ENCODE measurements around the gene PALLD.
A peak's percentile ranks its signal among the peaks of the same experiment; 100 is the strongest.

Gene PALLD

GRCh38 chr4:168615294-168616065, 118.6 kb downstream of the PALLD start:
- H3K4me1 Mint-ChIP-seq (ENCODE audit: low read depth): no peaks in the 10 kb centered on the region
- DNase-seq: no peak
- H3K9me3 Mint-ChIP-seq: no peaks in the 10 kb centered on the region
- H3K27me3 Mint-ChIP-seq: peaks cover 10% of the 10 kb centered on the region
- no peak overlapping the region for H3K27ac Mint-ChIP-seq
- no peaks in the 10 kb centered on the region for H3K36me3 Mint-ChIP-seq (ENCODE audit: low read depth)
- no peak overlapping the region for H3K4me3 Mint-ChIP-seq

GRCh38 chr4:168618577-168619265, 121.9 kb downstream of the PALLD start:
- Mint-ChIP-seq H3K36me3 (ENCODE audit: low read depth) (no peaks in the 10 kb centered on the region), H3K27me3 (peaks cover 22% of the 10 kb centered on the region), H3K4me1 (ENCODE audit: low read depth) (no peaks in the 10 kb centered on the region), H3K27ac (no peak overlapping the region), H3K4me3 (no peak overlapping the region), H3K9me3 (no peaks in the 10 kb centered on the region)
- no peak for DNase-seq

DNA sequence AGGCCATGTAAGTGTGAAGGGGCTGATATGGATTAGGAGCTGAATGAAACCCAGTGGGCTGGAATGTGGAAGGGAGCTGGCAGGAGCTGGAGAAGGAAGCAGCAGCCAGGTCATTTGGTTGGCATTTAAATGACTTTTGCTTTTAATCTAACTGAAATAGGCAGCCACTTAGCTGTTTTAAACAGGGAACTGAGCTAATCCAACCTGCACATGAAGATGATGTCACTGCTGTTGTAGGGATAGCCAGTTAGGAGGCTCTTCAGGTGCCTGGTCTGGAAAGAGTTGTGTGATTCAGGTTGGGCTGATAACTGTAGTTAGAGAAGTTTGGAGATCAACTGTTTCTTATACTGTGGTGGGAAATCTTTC, 122.4 kb downstream of the PALLD start:
- Mint-ChIP-seq H3K27me3 (peaks cover 22% of the 10 kb centered on the region), H3K27ac (no peak overlapping the region), H3K4me3 (no peak overlapping the region), H3K9me3 (no peaks in the 10 kb centered on the region), H3K36me3 (ENCODE audit: low read depth) (no peaks in the 10 kb centered on the region), H3K4me1 (ENCODE audit: low read depth) (no peaks in the 10 kb centered on the region)
- no peak for DNase-seq

GRCh38 chr4:168621806-168622589, 125.1 kb downstream of the PALLD start:
- no peak overlapping the region for H3K27ac Mint-ChIP-seq
- H3K4me1 Mint-ChIP-seq (ENCODE audit: low read depth): no peaks in the 10 kb centered on the region
- no peak overlapping the region for H3K4me3 Mint-ChIP-seq
- no peaks in the 10 kb centered on the region for H3K9me3 Mint-ChIP-seq
- H3K27me3 Mint-ChIP-seq: peaks cover 28% of the 10 kb centered on the region
- H3K36me3 Mint-ChIP-seq (ENCODE audit: low read depth): no peaks in the 10 kb centered on the region
- no peak for DNase-seq

- Mint-ChIP-seq H3K4me3 (no peak overlapping the region), H3K9me3 (no peaks in the 10 kb centered on the region), H3K4me1 (ENCODE audit: low read depth) (no peaks in the 10 kb centered on the region), H3K27ac (no peak overlapping the region), H3K36me3 (ENCODE audit: low read depth) (no peaks in the 10 kb centered on the region), H3K27me3 (peaks cover 28% of the 10 kb centered on the region)
- DNase-seq: no peak
Observed at GRCh38 chr4:168622600-168622999, 125.7 kb downstream of the PALLD start.

GRCh38 chr4:168623011-168623410, 126.2 kb downstream of the PALLD start:
- no peak for DNase-seq
- Mint-ChIP-seq H3K4me3 (no peak overlapping the region), H3K36me3 (ENCODE audit: low read depth) (no peaks in the 10 kb centered on the region), H3K9me3 (no peaks in the 10 kb centered on the region), H3K27me3 (peaks cover 28% of the 10 kb centered on the region), H3K4me1 (ENCODE audit: low read depth) (no peaks in the 10 kb centered on the region), H3K27ac (no peak overlapping the region)

- no peak for DNase-seq
- no peak overlapping the region for H3K27ac Mint-ChIP-seq
- H3K4me1 Mint-ChIP-seq (ENCODE audit: low read depth): no peaks in the 10 kb centered on the region
- H3K9me3 Mint-ChIP-seq: no peaks in the 10 kb centered on the region
- no peaks in the 10 kb centered on the region for H3K36me3 Mint-ChIP-seq (ENCODE audit: low read depth)
- H3K4me3 Mint-ChIP-seq: no peak overlapping the region
- H3K27me3 Mint-ChIP-seq: peaks cover 31% of the 10 kb centered on the region
Observed at GRCh38 chr4:168623484-168623883, 126.6 kb downstream of the PALLD start.

- Mint-ChIP-seq H3K4me3 (no peak overlapping the region), H3K4me1 (ENCODE audit: low read depth) (peaks cover 14% of the 10 kb centered on the region), H3K36me3 (ENCODE audit: low read depth) (no peaks in the 10 kb centered on the region), H3K9me3 (no peaks in the 10 kb centered on the region), H3K27me3 (peaks cover 55% of the 10 kb centered on the region), H3K27ac (no peak overlapping the region)
- DNase-seq: no peak
Observed at GRCh38 chr4:168628251-168628650, 131.4 kb downstream of the PALLD start.

GRCh38 chr4:168629566-168629965, 132.7 kb downstream of the PALLD start:
- Mint-ChIP-seq H3K27ac (no peak overlapping the region), H3K36me3 (ENCODE audit: low read depth) (no peaks in the 10 kb centered on the region), H3K4me1 (ENCODE audit: low read depth) (peaks cover 15% of the 10 kb centered on the region), H3K9me3 (no peaks in the 10 kb centered on the region), H3K27me3 (peaks cover 62% of the 10 kb centered on the region), H3K4me3 (no peak overlapping the region)
- no peak for DNase-seq

DNA sequence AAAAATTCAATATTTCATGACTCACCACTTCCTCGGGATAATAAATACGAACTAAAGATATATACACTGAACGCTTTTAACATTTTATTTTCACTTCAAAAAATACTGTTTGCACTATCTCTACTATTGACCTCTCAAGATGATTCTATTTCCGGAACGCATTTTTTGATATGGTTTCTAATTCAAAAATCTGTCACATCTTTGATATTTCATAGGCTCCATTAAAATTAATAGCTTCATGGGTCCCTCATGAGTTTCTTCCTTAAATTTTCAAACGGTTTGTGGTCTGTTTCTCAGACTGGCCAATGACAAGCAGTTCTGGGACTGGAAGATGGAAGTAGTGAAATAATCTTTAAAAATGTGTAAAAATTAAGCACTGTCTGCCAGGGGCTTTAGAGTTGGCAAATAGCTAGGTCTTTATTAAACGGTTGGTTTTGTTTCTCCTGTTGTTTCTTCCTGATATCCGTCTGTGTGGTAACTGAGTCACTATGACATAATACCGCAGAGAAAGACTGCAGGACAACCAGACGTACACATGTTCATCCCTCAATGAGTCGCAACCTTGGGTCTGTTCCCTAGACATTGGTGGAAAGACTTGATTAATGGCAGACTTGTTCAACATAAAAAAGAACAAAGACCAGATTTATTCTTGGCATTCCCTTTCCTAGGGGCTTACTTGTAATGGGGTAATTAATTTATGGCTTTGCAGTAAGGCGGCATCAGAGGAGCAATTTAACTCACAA, 133.8 kb downstream of the PALLD start:
- DNase-seq: no peak
- Mint-ChIP-seq H3K4me3 (no peak overlapping the region), H3K27ac (no peak overlapping the region), H3K36me3 (ENCODE audit: low read depth) (no peaks in the 10 kb centered on the region), H3K9me3 (no peaks in the 10 kb centered on the region), H3K4me1 (ENCODE audit: low read depth) (peaks cover 15% of the 10 kb centered on the region), H3K27me3 (peaks cover 71% of the 10 kb centered on the region)

DNA sequence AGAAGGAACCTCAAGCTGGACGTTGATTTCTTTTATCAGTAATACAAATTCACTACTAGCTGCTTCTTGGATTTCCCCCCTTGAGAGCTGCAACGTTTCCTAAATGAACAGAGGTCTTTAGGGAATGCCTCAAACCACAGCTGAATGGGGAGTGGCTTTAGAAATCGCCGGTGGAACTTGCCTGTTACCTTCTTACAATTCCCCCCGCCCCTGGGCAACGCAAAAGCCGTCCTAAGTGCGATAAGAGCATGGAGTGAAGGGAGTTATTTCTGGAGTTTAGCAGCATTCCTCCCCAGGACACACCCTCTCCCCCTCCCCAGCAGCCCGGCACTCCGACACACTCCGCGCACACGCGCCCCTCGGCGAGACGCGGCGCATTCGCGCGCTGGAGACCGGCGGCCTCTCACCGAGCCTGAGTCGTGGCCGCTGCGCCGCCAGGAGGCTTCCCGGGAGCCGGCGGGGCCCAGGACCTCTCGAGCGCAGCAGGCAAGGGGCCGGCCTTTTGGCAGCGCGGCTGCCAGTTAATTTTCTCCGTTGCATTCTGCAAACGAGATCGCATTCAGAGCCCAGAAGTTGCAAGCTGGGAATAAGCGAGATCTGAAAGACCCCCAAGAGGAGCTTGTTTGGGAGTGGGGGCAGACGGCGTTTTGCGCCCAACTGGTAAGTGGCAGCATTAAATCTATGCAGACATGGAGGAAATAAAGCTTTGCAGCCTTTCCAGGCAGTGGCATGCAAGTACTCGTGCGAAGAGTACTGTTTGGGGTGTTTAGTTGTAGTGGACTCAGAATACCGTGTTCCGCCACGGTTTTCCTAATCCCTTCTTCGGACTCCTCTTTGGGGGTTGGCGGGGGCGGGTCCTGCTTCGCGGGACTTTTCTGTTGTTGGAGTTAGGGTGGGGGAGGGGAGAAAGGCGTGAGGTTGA, 134.7 kb downstream of the PALLD start:
- DNase-seq: peak; percentile 33
- H3K27me3 Mint-ChIP-seq: peaks cover 78% of the 10 kb centered on the region

GRCh38 chr4:168632301-168632725, 135.5 kb downstream of the PALLD start:
- DNase-seq: no peak
- H3K4me3 Mint-ChIP-seq: no peak overlapping the region
- H3K27ac Mint-ChIP-seq: no peak overlapping the region
- no peaks in the 10 kb centered on the region for H3K9me3 Mint-ChIP-seq
- H3K4me1 Mint-ChIP-seq (ENCODE audit: low read depth): peaks cover 15% of the 10 kb centered on the region
- H3K36me3 Mint-ChIP-seq (ENCODE audit: low read depth): no peaks in the 10 kb centered on the region
- H3K27me3 Mint-ChIP-seq: peaks cover 75% of the 10 kb centered on the region

More for the DNA sequence above, 134.7 kb downstream of the PALLD start:
- no peak overlapping the region for H3K27ac Mint-ChIP-seq
- H3K9me3 Mint-ChIP-seq: no peaks in the 10 kb centered on the region
- peak overlapping the region; percentile 59 for H3K4me3 Mint-ChIP-seq
- H3K4me1 Mint-ChIP-seq (ENCODE audit: low read depth): peaks cover 15% of the 10 kb centered on the region
- no peaks in the 10 kb centered on the region for H3K36me3 Mint-ChIP-seq (ENCODE audit: low read depth)

DNA sequence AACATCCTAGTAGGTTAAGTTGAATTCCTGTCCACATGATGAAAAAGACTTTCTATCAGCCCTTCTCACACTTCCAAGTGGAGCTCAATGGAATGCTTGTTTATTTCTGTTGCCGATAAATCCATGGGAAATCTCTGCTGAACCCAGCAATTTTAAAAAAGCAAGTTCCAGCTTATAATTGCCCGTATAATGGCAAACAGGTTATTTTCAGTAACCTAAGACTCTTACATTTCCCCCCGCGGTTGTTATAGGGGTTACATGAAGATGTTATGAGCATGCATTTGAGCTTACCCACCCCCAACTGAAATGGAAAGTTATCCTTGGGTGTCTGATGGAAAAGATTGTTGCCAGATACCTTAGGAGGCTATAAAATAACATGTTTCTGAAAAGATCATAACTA, 136.2 kb downstream of the PALLD start:
- DNase-seq: no peak
- Mint-ChIP-seq H3K4me1 (ENCODE audit: low read depth) (peaks cover 15% of the 10 kb centered on the region), H3K36me3 (ENCODE audit: low read depth) (no peaks in the 10 kb centered on the region), H3K4me3 (no peak overlapping the region), H3K27me3 (peaks cover 75% of the 10 kb centered on the region), H3K27ac (no peak overlapping the region), H3K9me3 (no peaks in the 10 kb centered on the region)
